Neuronal stem cell (in vitro differentiated cells): ENCODE measurements around the gene PCBD2. TPM values are rescaled to one million over a fixed set of nuclear protein-coding genes. Genes with fewer than 3 reads are reported as not detected.

Source experiments
- small RNA-seq: library from polyadenylated mRNA; stranded (forward); fragments of <200 nt; extraction: miRNeasy Mini kit (QIAGEN cat#:217004); gene quantifications from one replicate; pipeline ENCODE3, GENCODE V24; 2013; ENCODE audit not compliant: insufficient read depth

Gene PCBD2

Small RNAs within 50 kb of the gene (small RNA-seq; reads per million reads assigned to genes)
- gene MIR4461 = not detected
- not detected for gene MTND3P25
- not detected for gene MTND4LP30
